GM12873 (cell line): ENCODE results near the gene ITPKC.

ENCODE experiments used
- CTCF ChIP-seq: IDR thresholded peaks from 2 replicates; pipeline ENCODE4 v1.5.1; 2012; ENCODE audit warnings: low read depth, mild to moderate bottlenecking, moderate library complexity, low read length, control low read depth; ENCODE audit not compliant: insufficient read depth; ENCODE audit errors: missing control alignments

ITPKC gene

GRCh38 chr19:40717880-40718773, 1.2 kb downstream of the ITPKC start:
- no peak for TF ChIP-seq CTCF

- no peak for TF ChIP-seq CTCF
These were observed 2.0 kb downstream of the ITPKC start for GRCh38 chr19:40718774-40719391.

- TF ChIP-seq CTCF, result no peak
These were observed 2.5 kb downstream of the ITPKC start for GRCh38 chr19:40719414-40719894.

- TF ChIP-seq CTCF, result no peak
These were observed 4.2 kb downstream of the ITPKC start for GRCh38 chr19:40721140-40721486.

- no peak for TF ChIP-seq CTCF
These were observed 5.2 kb downstream of the ITPKC start for GRCh38 chr19:40721936-40722661.

GRCh38 chr19:40723661-40724254, 6.8 kb downstream of the ITPKC start:
- no peak for TF ChIP-seq CTCF
